ENCODE results near the gene UNC119B.

The UNC119B gene

DNA sequence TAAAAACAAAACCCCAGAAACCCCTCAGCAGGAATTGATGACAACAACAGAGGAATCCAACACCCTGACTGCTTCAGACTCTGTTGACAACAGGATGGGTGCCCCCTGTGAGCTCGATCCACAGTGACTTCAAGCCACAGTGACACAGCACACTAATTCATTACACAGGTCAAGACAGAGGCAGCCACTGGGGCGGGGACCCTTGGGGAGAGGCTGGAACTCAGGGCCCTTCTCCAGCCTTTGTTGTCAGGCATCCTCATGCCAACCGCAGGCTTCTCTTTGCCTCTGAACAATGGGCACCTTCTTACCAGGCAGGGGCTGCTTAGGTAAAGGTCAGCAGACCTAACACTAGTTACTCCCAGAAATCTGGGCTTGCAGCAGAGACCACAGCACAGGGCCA, 53.0 kb downstream of the UNC119B start:
- no peak for DNase-seq (ENCODE audit: low read depth, low spot score)
- H3K36me3 ChIP-seq (ENCODE audit: control insufficient read depth, insufficient read depth, low read length), result peaks cover 10% of the 10 kb centered on the region; the same call in 1 of the 2 replicates

DNA sequence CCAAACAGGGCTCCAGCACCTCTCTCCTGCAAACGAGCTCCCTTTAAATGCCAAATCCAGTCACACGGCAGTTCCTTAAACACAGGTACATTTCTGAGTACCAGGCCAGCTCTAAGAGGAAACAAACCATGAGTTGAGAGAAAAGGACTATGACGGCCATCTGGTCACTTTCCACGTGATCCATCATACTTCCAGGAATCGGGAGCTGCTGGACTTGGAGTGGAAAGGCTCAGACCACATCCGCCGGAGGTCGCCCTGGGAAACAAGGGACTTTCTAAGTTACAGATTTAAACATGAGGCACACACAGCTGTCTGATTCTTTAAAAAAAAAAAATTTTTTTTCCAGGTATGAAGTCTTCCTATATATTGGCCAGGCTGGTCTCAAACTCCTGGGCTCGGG, 54.6 kb downstream of the UNC119B start:
- no peak for DNase-seq (ENCODE audit: low read depth, low spot score)

More for the DNA sequence above, 53.0 kb downstream of the UNC119B start:
- no CpG with 5 or more reads among the region's 3 CpGs for WGBS (ENCODE audit: insufficient coverage, insufficient read length)
- Histone ChIP-seq H3K27me3 (ENCODE audit: control insufficient read depth, insufficient read depth, low read length) (no peaks in the 10 kb centered on the region), H3K4me1 (ENCODE audit: control insufficient read depth, insufficient read depth, low read length) (peaks cover 4% of the 10 kb centered on the region), H3K27ac (ENCODE audit: low read length) (no peak overlapping the region), H3K9me3 (ENCODE audit: control insufficient read depth, insufficient read depth, low read length) (no peaks in the 10 kb centered on the region), H3K4me3 (ENCODE audit: low read length) (no peak overlapping the region)

DNA sequence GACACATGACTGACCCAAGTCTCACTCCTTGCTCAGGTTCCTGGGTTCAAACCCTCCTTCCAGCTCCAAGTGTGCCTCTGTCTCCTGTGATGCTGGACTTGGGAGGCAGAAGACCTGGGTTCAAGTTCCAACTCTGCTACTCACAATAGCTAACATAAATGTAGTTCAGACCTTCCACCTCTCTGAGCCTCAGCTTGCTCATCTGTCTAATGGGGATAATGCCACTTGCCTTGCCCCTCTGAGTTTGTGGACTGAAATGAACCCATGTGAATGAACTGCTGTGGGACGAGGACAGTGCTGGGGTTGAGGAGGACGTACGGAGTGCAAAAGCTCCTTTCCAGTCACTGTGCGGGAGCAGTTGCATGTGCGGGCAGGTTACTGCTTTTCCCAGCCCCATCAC, 56.3 kb downstream of the UNC119B start:
- WGBS (ENCODE audit: insufficient coverage, insufficient read length), result no CpG with 5 or more reads among the region's 5 CpGs
- no peaks in the 10 kb centered on the region for H3K27me3 ChIP-seq (ENCODE audit: control insufficient read depth, insufficient read depth, low read length)
- H3K9me3 ChIP-seq (ENCODE audit: control insufficient read depth, insufficient read depth, low read length), result no peaks in the 10 kb centered on the region
- no peak for DNase-seq (ENCODE audit: low read depth, low spot score)
- no peak overlapping the region for H3K4me3 ChIP-seq (ENCODE audit: low read length)
- H3K4me1 ChIP-seq (ENCODE audit: control insufficient read depth, insufficient read depth, low read length), result no peaks in the 10 kb centered on the region
- H3K27ac ChIP-seq (ENCODE audit: low read length), result no peak overlapping the region
- peaks cover 13% of the 10 kb centered on the region; the same call in 1 of the 2 replicates for H3K36me3 ChIP-seq (ENCODE audit: control insufficient read depth, insufficient read depth, low read length)

More for the DNA sequence above, 54.6 kb downstream of the UNC119B start:
- WGBS (ENCODE audit: insufficient coverage, insufficient read length), result no CpG with 5 or more reads among the region's 9 CpGs
- H3K27me3 ChIP-seq (ENCODE audit: control insufficient read depth, insufficient read depth, low read length), result no peaks in the 10 kb centered on the region
- peaks cover 13% of the 10 kb centered on the region; the same call in 1 of the 2 replicates for H3K36me3 ChIP-seq (ENCODE audit: control insufficient read depth, insufficient read depth, low read length)
- no peak overlapping the region for H3K27ac ChIP-seq (ENCODE audit: low read length)
- no peaks in the 10 kb centered on the region for H3K9me3 ChIP-seq (ENCODE audit: control insufficient read depth, insufficient read depth, low read length)
- no peak overlapping the region for H3K4me3 ChIP-seq (ENCODE audit: low read length)
- H3K4me1 ChIP-seq (ENCODE audit: control insufficient read depth, insufficient read depth, low read length), result peaks cover 1% of the 10 kb centered on the region; the same call in 1 of the 2 replicates

DNA sequence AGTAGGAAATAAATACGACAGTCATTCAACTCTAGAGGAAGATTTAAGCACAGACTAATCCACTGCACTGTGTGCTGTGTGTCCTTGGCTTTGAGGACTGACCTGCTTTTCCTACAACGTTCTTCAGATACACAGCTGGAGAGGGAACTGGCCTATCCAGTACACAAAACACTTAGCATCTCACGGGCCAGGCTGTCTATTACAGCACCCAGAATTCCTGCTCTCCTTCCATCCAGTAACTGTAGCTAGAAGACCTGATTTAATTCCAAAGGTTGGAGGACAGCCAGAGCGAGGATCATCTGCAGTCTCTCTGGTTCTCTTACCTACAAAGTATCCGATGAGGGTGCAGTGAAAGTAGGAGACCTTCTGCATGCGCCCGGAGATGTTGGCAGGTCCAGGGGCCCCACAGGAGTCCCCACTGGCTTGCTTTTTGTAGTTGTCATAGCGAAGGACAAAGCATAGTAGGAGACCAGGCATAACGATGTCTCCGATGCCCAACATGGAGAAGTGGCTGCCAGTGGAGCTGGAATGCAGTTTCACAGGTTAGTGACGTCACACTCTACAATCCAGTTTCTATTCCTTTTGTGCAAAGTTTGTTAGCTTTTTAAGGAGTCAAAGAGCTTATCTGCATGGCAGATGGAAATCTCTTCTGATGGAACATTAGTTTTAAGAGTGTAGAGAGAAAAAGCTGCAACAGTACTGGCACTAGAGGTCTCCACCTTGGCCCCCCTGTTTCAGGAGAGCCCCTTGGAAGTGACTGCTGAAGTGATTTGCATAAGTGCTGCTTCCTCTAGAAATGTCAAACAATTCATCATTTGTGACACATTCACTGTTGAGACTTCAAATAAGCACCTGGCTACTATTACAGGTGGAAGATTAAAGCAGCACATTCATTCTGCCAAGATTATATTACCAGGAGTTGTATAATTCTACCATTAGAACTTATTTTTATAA, 57.1 kb downstream of the UNC119B start:
- H3K9me3 ChIP-seq (ENCODE audit: control insufficient read depth, insufficient read depth, low read length), result no peaks in the 10 kb centered on the region
- no peak for DNase-seq (ENCODE audit: low read depth, low spot score)

DNA sequence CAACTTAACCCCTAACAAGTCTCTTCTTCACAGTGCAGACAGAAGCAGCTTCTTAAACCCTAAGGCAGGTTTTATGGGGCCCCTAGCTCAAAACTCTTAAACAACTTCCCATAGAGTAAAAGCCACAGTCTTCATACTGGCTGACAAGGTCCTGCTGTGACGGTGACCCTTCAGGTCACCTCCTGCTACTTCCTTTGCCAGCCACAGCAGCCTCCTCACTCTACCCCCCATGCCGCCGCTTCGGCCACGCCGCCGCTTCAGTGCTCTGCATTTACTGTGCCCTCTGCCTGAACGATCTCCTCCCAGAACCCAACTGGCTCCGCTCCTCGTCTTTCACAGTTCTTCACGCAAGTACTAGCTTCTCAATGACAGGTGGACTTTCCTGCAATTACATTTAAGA, 60.8 kb downstream of the UNC119B start:
- H3K36me3 ChIP-seq (ENCODE audit: control insufficient read depth, insufficient read depth, low read length), result peaks cover 13% of the 10 kb centered on the region; the same call in 1 of the 2 replicates
- DNase-seq (ENCODE audit: low read depth, low spot score), result no peak
- H3K27me3 ChIP-seq (ENCODE audit: control insufficient read depth, insufficient read depth, low read length), result no peaks in the 10 kb centered on the region
- WGBS (ENCODE audit: insufficient coverage, insufficient read length), result no CpG with 5 or more reads among the region's 11 CpGs
- no peaks in the 10 kb centered on the region for H3K4me1 ChIP-seq (ENCODE audit: control insufficient read depth, insufficient read depth, low read length)
- no peak overlapping the region for H3K4me3 ChIP-seq (ENCODE audit: low read length)
- no peak overlapping the region for H3K27ac ChIP-seq (ENCODE audit: low read length)
- no peaks in the 10 kb centered on the region for H3K9me3 ChIP-seq (ENCODE audit: control insufficient read depth, insufficient read depth, low read length)

More for the DNA sequence above, 57.1 kb downstream of the UNC119B start:
- WGBS (ENCODE audit: insufficient coverage, insufficient read length), result no CpG with 5 or more reads among the region's 11 CpGs
- peaks cover 13% of the 10 kb centered on the region; the same call in 1 of the 2 replicates for H3K36me3 ChIP-seq (ENCODE audit: control insufficient read depth, insufficient read depth, low read length)
- no peaks in the 10 kb centered on the region for H3K27me3 ChIP-seq (ENCODE audit: control insufficient read depth, insufficient read depth, low read length)
- H3K4me1 ChIP-seq (ENCODE audit: control insufficient read depth, insufficient read depth, low read length), result no peaks in the 10 kb centered on the region
- H3K27ac ChIP-seq (ENCODE audit: low read length), result no peak overlapping the region
- no peak overlapping the region for H3K4me3 ChIP-seq (ENCODE audit: low read length)
